HG03460 (cell line): ENCODE data around the gene GMPPA.

Experiments used
- ATAC-seq: cut with Tn5 transposase; IDR thresholded peaks from one replicate; pipeline ENCODE4 v1.9.1; 2021; ENCODE audit not compliant: unreplicated experiment

The GMPPA gene

GRCh38 chr2:219484343-219485200, 14.1 kb upstream of the GMPPA start:
- ATAC-seq, result no peak

- ATAC-seq, result no peak
Observed at GRCh38 chr2:219485201-219485580, 13.5 kb upstream of the GMPPA start.

DNA sequence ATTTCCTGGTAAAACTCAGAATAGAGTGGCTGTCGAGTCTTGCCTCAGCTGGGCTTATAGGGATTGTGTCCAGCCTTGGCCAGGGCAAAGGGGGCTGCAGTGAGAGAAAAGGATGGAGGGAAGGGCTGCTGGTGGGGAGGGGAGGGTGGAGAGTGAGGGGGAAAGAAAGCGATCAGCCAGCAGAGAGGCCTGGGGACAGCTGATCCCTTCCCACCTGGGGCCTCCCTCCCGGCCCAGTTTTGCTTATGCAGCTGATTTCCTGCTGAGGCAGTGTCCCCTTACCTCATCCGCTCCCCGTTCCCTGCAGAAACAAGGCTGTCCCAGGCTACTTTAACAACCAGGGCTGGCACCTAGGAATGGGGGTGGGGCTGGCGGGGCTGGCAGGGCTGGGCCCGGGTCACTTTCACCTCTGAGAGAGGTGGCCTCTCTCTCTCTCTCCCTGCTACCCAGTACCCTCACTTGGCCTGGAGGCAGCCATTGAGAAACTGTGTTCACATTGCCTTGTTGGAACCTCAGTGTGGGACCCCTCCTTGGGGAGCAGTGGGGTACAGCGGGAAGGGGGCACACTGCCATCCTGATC, 12.2 kb upstream of the GMPPA start:
- ATAC-seq, result no peak

DNA sequence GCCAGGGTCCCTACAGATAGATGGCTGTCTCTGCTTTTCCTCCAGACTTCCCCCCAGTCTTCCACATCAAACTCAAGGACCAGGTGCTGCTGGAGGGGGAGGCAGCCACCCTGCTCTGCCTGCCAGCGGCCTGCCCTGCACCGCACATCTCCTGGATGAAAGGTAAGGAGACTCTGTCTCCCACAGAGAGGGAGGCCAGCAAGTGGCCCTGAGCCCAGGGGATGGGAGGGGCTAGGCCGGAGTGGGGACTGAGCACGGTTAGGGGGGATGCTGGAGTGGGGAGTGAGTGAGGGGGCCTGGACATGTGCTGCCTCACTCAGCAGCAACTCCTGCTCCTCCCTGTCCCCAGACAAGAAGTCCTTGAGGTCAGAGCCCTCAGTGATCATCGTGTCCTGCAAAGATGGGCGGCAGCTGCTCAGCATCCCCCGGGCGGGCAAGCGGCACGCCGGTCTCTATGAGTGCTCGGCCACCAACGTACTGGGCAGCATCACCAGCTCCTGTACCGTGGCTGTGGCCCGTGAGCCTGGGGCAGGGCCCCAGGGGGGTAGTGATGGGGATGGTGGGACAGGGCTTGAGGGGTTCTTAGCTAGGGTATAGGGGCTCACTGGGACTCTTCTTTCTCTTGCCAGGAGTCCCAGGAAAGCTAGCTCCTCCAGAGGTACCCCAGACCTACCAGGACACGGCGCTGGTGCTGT, 10.4 kb upstream of the GMPPA start:
- no peak for ATAC-seq

GRCh38 chr2:219488844-219489194, 9.9 kb upstream of the GMPPA start:
- no peak for ATAC-seq

DNA sequence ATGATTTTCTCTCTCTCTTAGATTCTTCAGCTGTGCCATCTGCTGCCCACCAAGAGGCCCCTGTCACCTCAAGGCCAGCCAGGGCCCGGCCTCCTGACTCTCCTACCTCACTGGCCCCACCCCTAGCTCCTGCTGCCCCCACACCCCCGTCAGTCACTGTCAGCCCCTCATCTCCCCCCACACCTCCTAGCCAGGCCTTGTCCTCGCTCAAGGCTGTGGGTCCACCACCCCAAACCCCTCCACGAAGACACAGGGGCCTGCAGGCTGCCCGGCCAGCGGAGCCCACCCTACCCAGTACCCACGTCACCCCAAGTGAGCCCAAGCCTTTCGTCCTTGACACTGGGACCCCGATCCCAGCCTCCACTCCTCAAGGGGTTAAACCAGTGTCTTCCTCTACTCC, 9.4 kb upstream of the GMPPA start:
- no peak for ATAC-seq

- ATAC-seq, result no peak
Observed at GRCh38 chr2:219490186-219490585, 8.5 kb upstream of the GMPPA start.

DNA sequence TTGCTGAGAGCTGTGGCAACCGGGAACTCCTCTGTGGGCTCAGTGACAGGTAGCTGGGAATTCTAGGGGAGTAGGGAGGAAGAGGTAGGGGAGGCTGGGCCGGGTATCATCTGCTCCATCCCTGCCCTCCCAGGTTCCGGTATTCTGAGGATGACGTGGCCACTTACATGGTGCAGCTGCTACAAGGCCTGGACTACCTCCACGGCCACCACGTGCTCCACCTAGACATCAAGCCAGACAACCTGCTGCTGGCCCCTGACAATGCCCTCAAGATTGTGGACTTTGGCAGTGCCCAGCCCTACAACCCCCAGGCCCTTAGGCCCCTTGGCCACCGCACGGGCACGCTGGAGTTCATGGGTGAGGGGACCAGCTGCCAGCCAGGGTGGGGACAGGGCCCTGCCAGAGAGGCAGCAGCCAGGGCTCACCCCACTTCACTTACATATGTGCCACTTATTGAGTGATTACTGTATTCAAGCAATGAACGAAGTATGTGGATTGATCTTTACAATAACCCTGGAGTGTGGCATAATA, 8.0 kb upstream of the GMPPA start:
- ATAC-seq, result no peak

GRCh38 chr2:219491278-219491963, 7.3 kb upstream of the GMPPA start:
- no peak for ATAC-seq

DNA sequence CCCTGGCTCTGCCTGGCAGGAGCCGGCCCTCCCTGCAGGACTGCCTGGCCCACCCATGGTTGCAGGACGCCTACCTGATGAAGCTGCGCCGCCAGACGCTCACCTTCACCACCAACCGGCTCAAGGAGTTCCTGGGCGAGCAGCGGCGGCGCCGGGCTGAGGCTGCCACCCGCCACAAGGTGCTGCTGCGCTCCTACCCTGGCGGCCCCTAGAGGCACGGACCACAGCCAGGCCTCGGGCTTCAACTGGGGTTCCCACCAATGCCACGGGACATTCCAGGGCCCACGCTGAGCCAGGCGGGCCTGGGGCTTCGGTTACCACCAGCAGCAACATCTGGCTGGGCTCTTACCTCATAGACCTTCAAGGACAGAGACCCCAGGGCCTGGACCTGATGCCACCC, 6.1 kb upstream of the GMPPA start:
- ATAC-seq, result no peak

DNA sequence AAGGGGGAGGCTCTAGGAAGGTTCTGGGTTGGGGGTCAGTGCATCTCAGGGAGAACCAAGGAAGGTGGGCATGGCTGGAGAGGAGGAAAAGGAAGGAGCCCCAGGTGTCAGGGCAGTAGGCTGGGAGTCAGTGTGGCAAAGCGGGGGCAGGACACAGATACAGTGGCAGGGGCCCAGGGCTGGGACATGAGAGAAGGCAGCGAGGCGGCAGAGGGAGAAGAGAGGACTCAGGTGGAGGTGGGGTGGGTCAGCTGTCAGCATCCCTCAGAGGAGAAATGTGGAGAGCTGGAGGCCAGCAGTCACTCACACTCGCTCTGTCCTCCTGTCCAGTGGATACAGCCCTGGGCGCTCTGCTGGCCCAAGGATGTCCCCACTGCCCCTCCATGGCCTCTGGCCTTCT, 5.6 kb upstream of the GMPPA start:
- ATAC-seq, result no peak

DNA sequence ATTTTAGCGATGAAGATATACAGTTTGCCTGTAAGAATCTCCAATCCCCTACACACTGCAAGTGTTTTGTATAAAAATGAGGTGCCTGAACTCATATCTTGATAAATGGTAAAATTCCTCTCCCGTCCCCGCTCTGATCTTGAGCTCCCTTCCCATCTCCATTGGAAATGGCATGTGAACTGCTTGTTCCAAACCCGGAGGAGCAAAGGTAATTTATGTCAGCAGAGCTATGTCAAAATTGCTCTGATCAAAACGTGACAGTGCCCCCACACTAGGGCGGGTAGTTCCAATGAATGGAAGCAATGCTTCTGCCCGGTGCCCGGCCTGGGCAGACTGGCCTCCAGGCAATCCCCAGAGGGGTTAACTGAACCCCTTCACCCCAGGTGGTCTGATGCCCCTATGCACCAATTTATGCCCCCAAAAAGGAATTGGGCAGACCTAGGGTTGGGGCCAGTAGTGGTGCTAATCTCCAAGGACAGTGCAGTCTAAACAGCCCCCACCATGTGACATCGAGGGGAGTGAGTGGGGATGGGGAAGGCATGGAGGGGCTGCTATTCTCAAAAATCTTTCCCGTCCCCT, 3.6 kb upstream of the GMPPA start:
- no peak for ATAC-seq

GRCh38 chr2:219495531-219496122, 3.1 kb upstream of the GMPPA start:
- ATAC-seq, result no peak

DNA sequence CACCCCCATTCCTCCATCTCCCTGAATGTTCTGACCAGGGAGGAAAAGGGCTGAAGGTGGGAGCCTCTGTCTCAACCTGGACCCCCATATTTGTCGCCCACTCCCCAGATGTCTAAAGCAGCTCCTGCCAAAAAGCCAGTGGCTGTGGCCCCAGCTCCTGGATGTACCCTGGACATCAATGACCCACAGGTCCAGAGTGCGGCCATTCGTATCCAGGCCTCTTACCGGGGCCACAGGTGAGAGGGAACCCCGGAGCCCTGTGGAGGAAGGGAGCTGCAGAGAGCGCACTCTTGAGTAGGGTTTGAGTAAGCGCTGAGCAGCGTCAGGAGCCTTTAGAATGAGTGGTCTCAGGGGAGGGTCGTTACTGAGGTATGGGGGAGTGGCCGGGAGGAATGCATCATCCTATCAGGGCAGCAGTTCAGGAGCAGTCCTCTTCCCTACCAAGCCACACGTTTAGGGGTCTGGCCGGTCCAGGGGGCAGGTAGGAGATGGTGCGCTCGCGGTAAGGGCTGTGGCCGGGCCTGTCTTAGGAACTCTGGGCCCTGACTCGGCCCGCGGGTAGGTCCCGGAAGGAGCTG, 2.4 kb upstream of the GMPPA start:
- no peak for ATAC-seq

- no peak for ATAC-seq
Observed at GRCh38 chr2:219496825-219497494, 1.7 kb upstream of the GMPPA start.

GRCh38 chr2:219497495-219498279, 1.0 kb upstream of the GMPPA start:
- ATAC-seq, result peak; percentile 30

- no peak for ATAC-seq
Observed at GRCh38 chr2:219499058-219499307, 292 bp downstream of the GMPPA start.

DNA sequence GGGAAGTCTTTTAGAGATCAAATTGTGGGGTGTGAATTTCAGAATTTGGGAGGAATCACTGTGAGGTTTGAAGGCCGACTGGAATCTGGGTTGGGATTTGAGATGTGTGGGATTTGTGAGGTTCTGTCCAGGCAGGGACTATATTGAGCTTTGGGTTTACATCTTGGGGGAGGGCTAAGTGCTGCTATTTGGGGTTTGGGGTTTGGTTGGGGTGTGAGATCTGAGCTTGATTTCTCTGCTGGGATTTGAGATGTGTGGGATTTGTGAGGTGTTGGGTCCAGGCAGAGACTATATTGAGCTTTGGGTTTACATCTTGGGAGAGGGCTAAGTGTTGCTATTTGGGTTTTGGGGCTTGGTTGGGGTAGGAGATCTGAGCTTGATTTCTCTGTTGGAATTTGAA, 864 bp downstream of the GMPPA start:
- ATAC-seq, result no peak

- ATAC-seq, result no peak
Observed at GRCh38 chr2:219500135-219500534, 1.4 kb downstream of the GMPPA start.
